CMK (cell line): ENCODE results near the gene UTP11.

Source experiments
- DNase-seq: peaks from one replicate; pipeline ENCODE4 v3.0.0-alpha.2; 2010; ENCODE audit warnings: low read depth

Gene UTP11

DNA sequence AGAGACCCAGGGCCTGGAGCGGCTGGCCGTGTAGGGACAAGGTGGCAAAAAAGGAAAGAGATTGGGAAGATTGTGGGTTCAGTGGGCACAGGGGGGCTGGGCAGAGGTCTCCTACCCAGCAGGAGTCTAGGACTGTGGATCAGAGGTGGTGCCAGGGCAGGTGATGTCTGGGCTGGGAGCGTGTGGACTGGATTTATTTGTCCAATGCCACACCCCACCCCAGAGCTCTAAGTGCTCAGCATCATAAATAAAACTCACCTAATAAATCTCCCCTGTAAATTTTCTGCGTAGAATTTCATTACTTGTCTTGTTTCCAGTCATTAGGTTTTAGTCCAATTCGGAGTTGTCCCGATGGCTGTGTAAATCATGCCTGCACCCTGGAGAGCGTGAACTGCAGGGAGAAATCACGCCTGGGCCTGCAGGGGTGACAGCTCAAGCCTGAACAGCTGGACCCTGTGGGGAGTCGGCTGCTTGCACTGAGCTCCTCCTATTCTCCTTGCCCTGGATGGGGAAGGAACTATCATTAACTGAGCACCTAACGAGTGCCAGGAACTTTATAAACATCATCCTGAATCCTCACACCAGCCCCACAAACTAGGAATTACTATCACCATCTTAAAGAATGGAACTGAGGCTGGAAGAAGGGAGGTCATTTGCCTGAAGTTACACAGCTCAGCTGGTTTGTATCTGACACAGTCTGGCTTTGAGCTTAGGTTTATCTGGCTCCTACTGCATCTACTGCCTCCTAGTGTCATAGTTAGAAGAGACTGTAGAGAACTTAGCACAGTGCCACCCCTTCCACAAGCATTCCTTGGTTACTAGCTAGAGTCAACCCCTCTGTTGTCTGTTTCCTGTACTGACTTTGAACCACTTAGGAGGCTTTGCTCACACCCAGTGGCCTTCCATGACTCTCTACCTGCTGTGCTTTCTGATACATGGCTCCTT, 59.0 kb downstream of the UTP11 start:
- DNase-seq: no peak

DNA sequence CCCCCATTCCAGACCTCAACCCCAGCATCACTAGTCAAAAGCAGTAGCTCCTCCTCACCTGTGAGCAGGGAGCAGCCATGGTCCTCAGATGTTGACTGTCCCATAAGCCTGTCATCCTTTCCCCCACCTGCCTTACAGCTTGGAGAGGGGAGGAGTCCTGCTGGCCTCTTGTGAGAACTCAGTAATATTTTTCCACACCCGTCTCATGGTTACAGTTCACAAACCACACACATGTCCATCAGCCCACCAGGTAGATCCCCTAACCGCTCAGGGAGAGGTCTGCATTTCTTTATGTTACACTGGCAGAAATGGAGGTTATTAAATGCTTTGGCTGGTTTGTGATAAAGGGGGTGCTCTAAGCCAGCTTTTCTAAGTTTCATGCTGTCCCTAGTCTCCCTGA, 60.3 kb downstream of the UTP11 start:
- DNase-seq: no peak

DNA sequence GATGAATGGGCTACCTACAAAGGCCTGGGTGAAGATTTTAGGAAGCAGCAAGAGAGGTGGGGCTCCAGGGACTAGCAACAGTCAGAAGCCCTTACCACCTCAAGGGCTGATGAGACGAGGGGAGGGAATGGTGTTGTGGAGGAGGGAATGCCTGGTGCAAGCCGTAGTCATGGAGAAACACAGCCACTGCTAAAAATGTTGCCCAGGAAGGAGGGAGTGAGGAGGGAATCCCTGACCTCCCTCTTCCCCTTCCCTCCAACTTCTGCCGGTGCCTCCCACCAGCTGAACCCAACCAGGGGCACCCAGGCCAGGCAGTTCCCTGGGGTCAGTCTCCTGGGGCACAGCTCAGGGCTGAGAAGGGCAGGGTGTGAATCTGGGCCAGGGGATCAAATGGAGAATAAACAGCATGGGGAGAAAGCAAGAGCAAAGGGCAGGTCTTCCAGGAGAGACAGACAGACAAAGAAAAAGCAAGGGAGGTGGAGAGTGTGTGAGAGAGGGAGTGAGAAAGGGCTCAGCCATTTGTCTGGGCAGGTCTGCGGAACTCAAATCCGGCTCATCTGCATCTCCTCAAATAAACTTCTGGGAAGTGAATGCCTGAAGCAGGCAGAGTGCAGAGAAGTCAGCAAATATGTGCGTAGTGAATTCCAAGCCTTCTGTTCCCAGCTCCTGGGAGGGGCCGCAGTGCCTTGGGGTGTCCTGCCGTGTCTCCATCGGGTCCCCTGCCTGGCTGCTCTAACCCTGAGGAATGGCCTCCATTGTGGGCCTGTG, 61.2 kb downstream of the UTP11 start:
- no peak for DNase-seq

DNA sequence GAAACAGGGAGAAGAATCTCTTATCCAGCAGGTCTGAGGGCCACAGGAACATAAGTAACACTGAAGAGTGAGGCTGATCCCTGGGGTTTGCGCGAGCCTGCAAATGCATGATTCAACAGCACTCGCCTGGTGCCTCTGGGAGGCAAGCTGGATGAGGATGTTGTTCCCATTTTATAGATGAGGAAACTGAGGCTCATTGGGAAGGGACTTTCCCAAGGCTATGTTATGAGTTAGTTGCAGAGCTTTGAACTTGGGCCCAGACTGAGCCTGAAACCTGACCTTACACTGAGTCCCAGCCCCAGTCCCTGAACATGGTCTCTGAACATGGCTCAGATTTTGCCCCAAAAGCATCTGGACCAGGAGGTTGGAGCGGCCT, 61.8 kb downstream of the UTP11 start:
- DNase-seq: no peak
